ENCODE results near the gene OR2T2. TPM values are rescaled to one million over a fixed set of nuclear protein-coding genes. Genes with fewer than 3 reads are reported as not detected.
A peak's percentile ranks its signal among the peaks of the same experiment; 100 is the strongest.
"Not testable (repeated sequence)": the region's sequence is repeated elsewhere in the genome, so short reads cannot be mapped to it uniquely, and the experiment has no call there.

The OR2T2 gene, protein sequence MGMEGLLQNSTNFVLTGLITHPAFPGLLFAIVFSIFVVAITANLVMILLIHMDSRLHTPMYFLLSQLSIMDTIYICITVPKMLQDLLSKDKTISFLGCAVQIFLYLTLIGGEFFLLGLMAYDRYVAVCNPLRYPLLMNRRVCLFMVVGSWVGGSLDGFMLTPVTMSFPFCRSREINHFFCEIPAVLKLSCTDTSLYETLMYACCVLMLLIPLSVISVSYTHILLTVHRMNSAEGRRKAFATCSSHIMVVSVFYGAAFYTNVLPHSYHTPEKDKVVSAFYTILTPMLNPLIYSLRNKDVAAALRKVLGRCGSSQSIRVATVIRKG
- not detected in 2 replicates for total RNA-seq (2011; cell fraction: chromatin; rRNA removed; ENCODE audit: low replicate concordance)
- not detected in 2 replicates for total RNA-seq (2011; cell fraction: nucleolus; rRNA removed)
- not detected in 2 replicates for total RNA-seq (2011; cell fraction: nucleoplasm; rRNA removed)
- total RNA-seq (2014; rRNA removed) (not detected in 2 replicates), total RNA-seq (2014; rRNA removed; fragmentation: Illumina TruSeq; extraction: Trizol) (not detected in 2 replicates), total RNA-seq (2015; rRNA removed; fragmentation: Illumina TruSeq; extraction: Trizol) (not detected in 2 replicates), total RNA-seq (2021) (not detected in 2 replicates), polyA plus RNA-seq (2011; rRNA removed) (not detected in 2 replicates), polyA plus RNA-seq (2014; fragmentation: Illumina TruSeq; extraction: Trizol) (not detected in 2 replicates), polyA plus RNA-seq (2014; fragmentation: Nextera tagmentation; extraction: Ambion mirVana) (not detected), polyA plus RNA-seq (2014; rRNA removed) (not detected in 2 replicates), polyA minus RNA-seq (2011; rRNA and poly(A)+ RNA removed) (not detected in 2 replicates), Bru-seq, nascent RNA (not detected), BruChase-seq, experiment 1, labeled RNA remaining after a 2-hour chase (not detected), BruChase-seq, experiment 2, labeled RNA remaining after a 6-hour chase (percentile 9 among the genes with signal in this experiment)
- polyA plus RNA-seq (2011; cell fraction: cytosol; rRNA removed): not detected in 2 replicates
- not detected in 2 replicates for polyA plus RNA-seq (2011; cell fraction: nucleus; rRNA removed)
- polyA plus RNA-seq (2012): not detected in 2 replicates
- polyA minus RNA-seq (2011; cell fraction: cytosol; rRNA and poly(A)+ RNA removed): not detected in 2 replicates
- not detected in 2 replicates for polyA minus RNA-seq (2011; cell fraction: nucleus; rRNA and poly(A)+ RNA removed)
- long read RNA-seq, experiment 1: 0 reads
- long read RNA-seq, experiment 2: 0 reads
- long read RNA-seq, experiment 3: 0 reads

GRCh38 chr1:248445399-248445798 lies at the start of gene OR2T2:
TSS of gene OR2T2 (plus strand) at chr1:248445637. CDS start at chr1:248452798, 7,161 bp downstream.
- H3K9ac ChIP-seq (ENCODE audit: insufficient read depth in 1 of 2, low read depth in 2 of 2, low read length in 2 of 2); H3K4me1 ChIP-seq (replicated peaks in 1 of 2; ENCODE audit: control insufficient read depth in 2 of 2, insufficient read depth in 2 of 2, low read length in 2 of 2); H3K9me1 ChIP-seq (ENCODE audit: control insufficient read depth, insufficient read depth, low read length); intact Hi-C loops (cut with micrococcal nuclease); H4K20me1 ChIP-seq (replicated peaks; ENCODE audit: control insufficient read depth, insufficient read depth, low read length); H3K9me3 ChIP-seq (replicated peaks; ENCODE audit: control insufficient read depth, insufficient read depth, low read depth, low read length); CTCF ChIA-PET (ENCODE audit: low intra/inter-chr PET ratio); H3K27ac ChIP-seq (ENCODE audit: extremely low read depth, low read depth, low read length); FAIRE-seq; in situ Hi-C loops (cut with MboI); BruUV-seq (replicated peaks); DNase-seq (ENCODE audit: extremely low read depth in 1 of 4, low spot score in 3 of 4); ATAC-seq; H3K4me2 ChIP-seq (ENCODE audit: insufficient read depth, low read length); H3K4me3 ChIP-seq; H3K79me2 ChIP-seq (ENCODE audit: control insufficient read depth, insufficient read depth, low read length); H3K27me3 ChIP-seq (ENCODE audit: control insufficient read depth in 2 of 2, insufficient read depth in 2 of 2, low read length in 2 of 2); POLR2A ChIA-PET; H3K36me3 ChIP-seq (ENCODE audit: control insufficient read depth, insufficient read depth, low read length); H2AFZ ChIP-seq (ENCODE audit: low read depth, low read length); TF ChIP-seq NR2C2 (CRISPR knock-in tag; IDR thresholded peaks at IDR 0.05): not testable (repeated sequence)
- TF ChIP-seq NR2C2 (tag; IDR thresholded peaks at IDR 0.05): peak; percentile 33; the same call in 1 of the 2 replicates
- WGBS (ENCODE audit: insufficient coverage, low coverage, missing lambda C conversion rate): no CpG with 5 or more reads among the region's 2 CpGs

Data from K562 (cell line).